ENCODE data around the gene TIMM10.
A peak's percentile ranks its signal among the peaks of the same experiment; 100 is the strongest.

The TIMM10 gene

GRCh38 chr11:57502376-57502775 is 28.2 kb downstream of the TIMM10 start:
- no peak for DNase-seq

GRCh38 chr11:57501953-57502352 is 28.6 kb downstream of the TIMM10 start:
- no peak for DNase-seq

- no peak for DNase-seq
These were observed 29.6 kb downstream of the TIMM10 start for GRCh38 chr11:57500926-57501325.

GRCh38 chr11:57500515-57500914 is 30.0 kb downstream of the TIMM10 start:
- DNase-seq, result no peak

- no peak for DNase-seq
These were observed 30.5 kb downstream of the TIMM10 start for GRCh38 chr11:57499983-57500461.

- peak; percentile 86 for DNase-seq
These were observed 31.1 kb downstream of the TIMM10 start for GRCh38 chr11:57499413-57499982.

GRCh38 chr11:57498540-57498939 is 32.0 kb downstream of the TIMM10 start:
- no peak for DNase-seq

- no peak for DNase-seq
These were observed 33.0 kb downstream of the TIMM10 start for GRCh38 chr11:57497303-57498247.

GRCh38 chr11:57496109-57496820 is 34.3 kb downstream of the TIMM10 start:
- no peak for DNase-seq

- DNase-seq, result peak; percentile 7
These were observed 36.7 kb downstream of the TIMM10 start for GRCh38 chr11:57493507-57494503.

- DNase-seq, result peak; percentile 23
These were observed 39.0 kb downstream of the TIMM10 start for GRCh38 chr11:57491371-57492061.

- DNase-seq, result peak; percentile 10
These were observed 39.9 kb downstream of the TIMM10 start for GRCh38 chr11:57490456-57491248.

GRCh38 chr11:57487920-57488659 is 42.5 kb downstream of the TIMM10 start:
- DNase-seq, result no peak

GRCh38 chr11:57487021-57487778 is 43.4 kb downstream of the TIMM10 start:
- no peak for DNase-seq

- no peak for DNase-seq
These were observed 45.1 kb downstream of the TIMM10 start for GRCh38 chr11:57485217-57485990.

GRCh38 chr11:57484141-57484710 is 46.3 kb downstream of the TIMM10 start:
- no peak for DNase-seq

- DNase-seq, result no peak
These were observed 47.0 kb downstream of the TIMM10 start for GRCh38 chr11:57483562-57483918.
